ENCODE measurements around the gene RNASE13. TPM values are rescaled to one million over a fixed set of nuclear protein-coding genes. Genes with fewer than 3 reads are reported as not detected.

The RNASE13 gene
- polyA plus RNA-seq (2012; ENCODE audit: insufficient read depth, insufficient read length, low read depth): not detected

DNA sequence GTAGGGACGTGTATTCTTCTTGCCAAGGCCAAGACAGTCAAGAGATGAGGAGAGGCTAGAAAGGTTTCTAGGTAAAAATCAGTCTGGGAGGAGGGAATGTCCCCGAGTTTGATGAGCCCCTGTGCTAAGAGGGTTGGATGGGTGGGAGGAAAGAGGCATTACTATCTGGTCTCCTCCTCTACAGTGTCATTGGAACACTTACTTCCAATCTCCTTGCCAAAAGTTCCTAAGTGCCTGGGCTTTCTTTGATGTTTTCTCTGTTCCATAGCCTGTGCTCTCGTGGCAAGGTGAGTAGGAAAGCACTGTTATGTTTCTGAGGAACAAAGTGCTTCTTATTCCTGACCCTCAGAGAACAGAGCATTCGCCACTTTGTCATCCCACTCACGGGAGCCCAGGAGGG, at the start of gene RNASE13:
TSS of gene RNASE13 (minus strand) at position 101 of the 400 bp plus-strand sequence. CDS start 519 bp downstream, outside the sequence.
- DNase-seq: no peak
- H3K4me3 ChIP-seq (ENCODE audit: low read depth, low read length): no peak within 1 kb of the TSS
- no peaks in the 10 kb centered on the region for H3K36me3 ChIP-seq
- TF ChIP-seq, protein P1, sequence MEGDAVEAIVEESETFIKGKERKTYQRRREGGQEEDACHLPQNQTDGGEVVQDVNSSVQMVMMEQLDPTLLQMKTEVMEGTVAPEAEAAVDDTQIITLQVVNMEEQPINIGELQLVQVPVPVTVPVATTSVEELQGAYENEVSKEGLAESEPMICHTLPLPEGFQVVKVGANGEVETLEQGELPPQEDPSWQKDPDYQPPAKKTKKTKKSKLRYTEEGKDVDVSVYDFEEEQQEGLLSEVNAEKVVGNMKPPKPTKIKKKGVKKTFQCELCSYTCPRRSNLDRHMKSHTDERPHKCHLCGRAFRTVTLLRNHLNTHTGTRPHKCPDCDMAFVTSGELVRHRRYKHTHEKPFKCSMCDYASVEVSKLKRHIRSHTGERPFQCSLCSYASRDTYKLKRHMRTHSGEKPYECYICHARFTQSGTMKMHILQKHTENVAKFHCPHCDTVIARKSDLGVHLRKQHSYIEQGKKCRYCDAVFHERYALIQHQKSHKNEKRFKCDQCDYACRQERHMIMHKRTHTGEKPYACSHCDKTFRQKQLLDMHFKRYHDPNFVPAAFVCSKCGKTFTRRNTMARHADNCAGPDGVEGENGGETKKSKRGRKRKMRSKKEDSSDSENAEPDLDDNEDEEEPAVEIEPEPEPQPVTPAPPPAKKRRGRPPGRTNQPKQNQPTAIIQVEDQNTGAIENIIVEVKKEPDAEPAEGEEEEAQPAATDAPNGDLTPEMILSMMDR (IDR thresholded peaks at IDR 0.05; ENCODE audit: low read depth, low read length): no peak
- H3K27me3 ChIP-seq: no peaks in the 10 kb centered on the region
- H3K9me3 ChIP-seq: no peaks in the 10 kb centered on the region
- no peaks in the 10 kb centered on the region; the same call in 1 of the 2 replicates for H3K4me1 ChIP-seq

- TF ChIP-seq, protein P1 (IDR thresholded peaks at IDR 0.05; ENCODE audit: low read depth, low read length): no peak
- Histone ChIP-seq H3K36me3 (peaks cover 20% of the 10 kb centered on the region), H3K9me3 (no peaks in the 10 kb centered on the region), H3K27me3 (no peaks in the 10 kb centered on the region), H3K4me3 (ENCODE audit: low read depth, low read length) (no peak overlapping the region), H3K4me1 (peaks cover 7% of the 10 kb centered on the region; the same call in 1 of the 2 replicates)
- no peak for DNase-seq
Observed at GRCh38 chr14:21084396-21084795, 49.8 kb upstream of the RNASE13 start.

DNA sequence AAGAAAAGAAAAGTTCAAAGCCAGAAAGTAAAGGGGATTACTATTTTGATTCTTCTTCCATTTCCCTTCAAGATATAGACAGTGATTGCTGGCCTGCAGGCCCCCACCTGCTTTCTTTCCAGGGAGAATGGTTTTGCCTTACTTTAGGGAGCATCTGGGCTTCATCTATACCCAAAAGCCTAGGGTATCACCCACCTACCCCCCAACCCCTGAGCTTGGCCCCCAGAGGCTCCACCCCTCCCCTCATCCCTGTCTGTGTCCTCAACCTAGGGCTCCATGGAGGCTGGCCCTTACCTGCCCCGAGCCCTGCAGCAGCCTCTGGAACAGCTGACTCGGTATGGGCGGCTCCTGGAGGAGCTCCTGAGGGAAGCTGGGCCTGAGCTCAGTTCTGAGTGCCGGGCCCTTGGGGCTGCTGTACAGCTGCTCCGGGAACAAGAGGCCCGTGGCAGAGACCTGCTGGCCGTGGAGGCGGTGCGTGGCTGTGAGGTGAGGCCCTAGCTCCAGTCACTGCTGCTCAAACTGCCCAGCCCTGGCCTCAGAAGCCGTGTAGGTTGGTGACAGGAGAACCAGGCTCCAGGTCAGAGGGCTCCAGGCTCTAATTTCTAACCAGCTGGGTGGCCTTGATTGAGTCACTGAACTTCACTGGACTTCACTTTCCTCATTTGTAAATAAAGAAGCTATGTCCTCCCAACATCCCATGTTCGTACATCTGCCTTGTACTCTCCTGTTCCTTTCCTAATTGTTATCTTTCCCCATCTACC, 49.1 kb upstream of the RNASE13 start:
- peaks cover 7% of the 10 kb centered on the region; the same call in 1 of the 2 replicates for H3K4me1 ChIP-seq
- DNase-seq: no peak
- H3K36me3 ChIP-seq: peaks cover 20% of the 10 kb centered on the region
- no peaks in the 10 kb centered on the region for H3K27me3 ChIP-seq
- H3K4me3 ChIP-seq (ENCODE audit: low read depth, low read length): no peak overlapping the region
- TF ChIP-seq, protein P1 (IDR thresholded peaks at IDR 0.05; ENCODE audit: low read depth, low read length): no peak
- H3K9me3 ChIP-seq: no peaks in the 10 kb centered on the region

- TF ChIP-seq, protein P1 (IDR thresholded peaks at IDR 0.05; ENCODE audit: low read depth, low read length): no peak
- no peak overlapping the region for H3K4me3 ChIP-seq (ENCODE audit: low read depth, low read length)
- peaks cover 17% of the 10 kb centered on the region for H3K36me3 ChIP-seq
- H3K9me3 ChIP-seq: no peaks in the 10 kb centered on the region
- DNase-seq: no peak
- no peaks in the 10 kb centered on the region for H3K27me3 ChIP-seq
- no peaks in the 10 kb centered on the region for H3K4me1 ChIP-seq
Observed at GRCh38 chr14:21081521-21082142, 47.0 kb upstream of the RNASE13 start.

DNA sequence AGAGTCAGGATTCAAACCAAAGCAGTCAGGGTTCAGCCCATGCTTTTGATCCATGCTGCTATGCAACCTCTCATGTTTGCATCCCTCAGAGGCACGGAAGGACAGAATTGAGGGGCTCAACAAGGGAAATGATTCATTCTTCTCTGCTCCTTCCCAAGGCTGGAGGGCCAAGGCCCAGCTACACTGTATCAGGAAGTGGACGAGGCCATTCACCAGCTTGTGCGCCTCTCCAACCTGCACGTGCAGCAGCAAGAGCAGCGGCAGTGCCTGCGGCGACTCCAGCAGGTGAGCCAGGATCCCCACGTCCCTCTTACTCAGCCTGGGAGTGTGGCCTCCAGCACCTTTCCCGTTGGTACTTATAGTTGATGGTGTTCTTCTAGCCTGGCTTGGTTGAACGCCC, 44.1 kb upstream of the RNASE13 start:
- peaks cover 29% of the 10 kb centered on the region for H3K36me3 ChIP-seq
- no peaks in the 10 kb centered on the region for H3K27me3 ChIP-seq
- TF ChIP-seq, protein P1 (IDR thresholded peaks at IDR 0.05; ENCODE audit: low read depth, low read length): no peak
- no peaks in the 10 kb centered on the region for H3K9me3 ChIP-seq
- H3K4me1 ChIP-seq: peaks cover 9% of the 10 kb centered on the region
- no peak overlapping the region for H3K4me3 ChIP-seq (ENCODE audit: low read depth, low read length)
- DNase-seq: no peak

DNA sequence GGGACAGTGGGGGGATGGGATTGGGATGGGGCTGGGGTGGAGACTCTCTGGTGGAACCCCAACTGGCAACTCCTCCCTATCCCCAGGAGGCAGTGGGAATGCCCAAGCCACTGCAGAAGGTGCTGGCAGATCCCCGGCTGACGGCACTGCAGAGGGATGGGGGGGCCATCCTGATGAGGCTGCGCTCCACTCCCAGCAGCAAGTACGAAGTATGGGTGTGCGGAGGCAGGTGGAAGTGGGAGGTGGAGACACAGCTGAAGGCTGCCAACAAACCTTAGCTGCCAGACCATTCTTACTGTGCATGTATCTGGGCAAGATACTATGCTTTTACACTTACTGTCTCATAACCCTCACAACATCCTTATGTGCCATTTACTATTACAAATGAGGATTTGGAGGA, 43.7 kb upstream of the RNASE13 start:
- Histone ChIP-seq H3K27me3 (no peaks in the 10 kb centered on the region), H3K36me3 (peaks cover 29% of the 10 kb centered on the region), H3K4me1 (peaks cover 9% of the 10 kb centered on the region), H3K4me3 (ENCODE audit: low read depth, low read length) (no peak overlapping the region), H3K9me3 (no peaks in the 10 kb centered on the region)
- TF ChIP-seq, protein P1 (IDR thresholded peaks at IDR 0.05; ENCODE audit: low read depth, low read length): no peak
- DNase-seq: no peak
